HCT116 (cell line): Measurements from ENCODE around the gene AHRR. TPM values are rescaled to one million over a fixed set of nuclear protein-coding genes. Genes with fewer than 3 reads are reported as not detected.

Experiments used
- ATAC-seq: fragments of 200-7000 bp; cut with Tn5 transposase; 2 replicates; pipeline ENCODE4 v1.9.1; 2020; ENCODE audit warnings: mild to moderate bottlenecking, moderate library complexity
- BruUV-seq: library from RNA; stranded (reverse); fragments of 400-500 nt; replicated peaks from 2 replicates; lab custom pipeline; 2021; lab: Mats Ljungman, UMichigan
- CTCF ChIA-PET: fragments of 300-600 bp; sonication (Branson Sonifier 250); formaldehyde crosslinking; loops from one replicate; lab custom pipeline; 2021; ENCODE audit warnings: antibody characterized with exemption; lab: Charles Lee
- POLR2A ChIA-PET: fragments of 300-600, 350-600 bp; sonication (Branson Sonifier 250); formaldehyde crosslinking; loops from one replicate; lab custom pipeline; 2021; ENCODE audit warnings: antibody characterized with exemption; lab: Charles Lee
- RAD21 ChIA-PET, 2 experiments: fragments of 300-600 bp; sonication (Branson Sonifier 250); formaldehyde crosslinking; loops; one replicate each; lab custom pipeline; 2023; ENCODE audit warnings: low total read pairs in 2 of 2; ENCODE audit not compliant: uncharacterized antibody in 2 of 2, unreplicated experiment in 2 of 2, low non-redundant PET in 1 of 2; lab: Charles Lee
- DNase-seq: peaks from one replicate; pipeline ENCODE4 v3.0.0-alpha.2; 2010; ENCODE audit warnings: low read depth, low spot score
- H2AFZ ChIP-seq: fragments of 200-600 bp; shearing (Covaris generic), sonication (generic); 2 replicates; pipeline ENCODE4 v1.6.1; 2017; ENCODE audit warnings: low read depth, mixed run types, mixed read lengths, antibody characterized with exemption, low read length; ENCODE audit not compliant: poor library complexity, severe bottlenecking
- H3K27ac ChIP-seq: 2 replicates; pipeline ENCODE4 v1.5.1; 2012; ENCODE audit warnings: low read depth, low read length
- H3K27me3 ChIP-seq: fragments of 200-600 bp; sonication (generic); 2 replicates; pipeline ENCODE4 v1.6.1; 2016; ENCODE audit warnings: mixed run types, low read length, mixed read lengths; ENCODE audit not compliant: insufficient read depth
- H3K36me3 ChIP-seq, 2 experiments: fragments of 200-500 bp in 1 of 2; fragments of 200-600 bp in 1 of 2; sonication (Bioruptor generic) in 1 of 2; sonication (generic) in 1 of 2; 2 replicates each; pipeline versions ENCODE4 v1.5.1 to v1.6.1; 2014 to 2016; ENCODE audit warnings: low read length in 2 of 2, inconsistent platforms in 1 of 2, mixed read lengths in 1 of 2, mixed run types in 1 of 2; ENCODE audit not compliant: insufficient read depth in 2 of 2, control insufficient read depth in 1 of 2
- H3K4me1 ChIP-seq, 2 experiments: fragments of 200-600 bp in 1 of 2; sonication (generic) in 1 of 2; 2 replicates each; pipeline versions ENCODE4 v1.5.1 to v1.6.1; 2012 to 2017; ENCODE audit warnings: low read length in 2 of 2, inconsistent platforms in 1 of 2, mild to moderate bottlenecking in 1 of 2, mixed read lengths in 1 of 2, mixed run types in 1 of 2, moderate library complexity in 1 of 2; ENCODE audit not compliant: insufficient read depth in 2 of 2, control insufficient read depth in 1 of 2
- H3K4me2 ChIP-seq: fragments of 200-600 bp; sonication (generic); 2 replicates; pipeline ENCODE4 v1.6.1; 2017; ENCODE audit warnings: mixed run types, low read length, mixed read lengths
- H3K4me3 ChIP-seq, 2 experiments: fragments of 200-600 bp in 1 of 2; sonication (generic) in 1 of 2; replicated peaks in 1 of 2; 2 replicates each; pipeline ENCODE4 v1.5.1; 2011 to 2016; ENCODE audit warnings: low read length in 2 of 2, control low read depth in 1 of 2, low read depth in 1 of 2, mild to moderate bottlenecking in 1 of 2, mixed read lengths in 1 of 2, mixed run types in 1 of 2
- H3K79me2 ChIP-seq: fragments of 200-600 bp; sonication (generic); 2 replicates; pipeline ENCODE4 v1.6.1; 2017; ENCODE audit warnings: mild to moderate bottlenecking, mixed run types, low read length, moderate library complexity, mixed read lengths; ENCODE audit not compliant: insufficient read depth
- H3K9ac ChIP-seq: fragments of 200-600 bp; sonication (generic); 2 replicates; pipeline ENCODE4 v1.6.1; 2016; ENCODE audit warnings: low read length, mixed read lengths
- H3K9me2 ChIP-seq: fragments of 200-600 bp; sonication (generic), shearing (Covaris generic); 2 replicates; pipeline ENCODE4 v1.6.1; 2017; ENCODE audit warnings: mixed run types, mild to moderate bottlenecking, moderate library complexity; ENCODE audit not compliant: insufficient read depth
- H3K9me3 ChIP-seq, 2 experiments: fragments of 200-500 bp in 1 of 2; fragments of 200-600 bp in 1 of 2; sonication (Bioruptor generic) in 1 of 2; sonication (generic) in 1 of 2; 2 replicates each; pipeline ENCODE4 v1.6.1; 2014 to 2017; ENCODE audit warnings: low read length in 2 of 2, mixed read lengths in 2 of 2, inconsistent platforms in 1 of 2, low read depth in 1 of 2, mild to moderate bottlenecking in 1 of 2, mixed run types in 1 of 2, moderate library complexity in 1 of 2; ENCODE audit not compliant: control insufficient read depth in 1 of 2, insufficient read depth in 1 of 2
- H4K20me1 ChIP-seq: fragments of 200-600 bp; sonication (generic), shearing (Covaris generic); 2 replicates; pipeline ENCODE4 v1.6.1; 2017; ENCODE audit warnings: mixed run types, mild to moderate bottlenecking, moderate library complexity; ENCODE audit not compliant: insufficient read depth
- CBX3 ChIP-seq: IDR thresholded peaks from 2 replicates; pipeline ENCODE4 v1.6.1; 2012; ENCODE audit warnings: low read depth
- CEBPB ChIP-seq: IDR thresholded peaks from 2 replicates; pipeline ENCODE4 v1.6.1; 2012; ENCODE audit warnings: low read depth
- ELF1 ChIP-seq: IDR thresholded peaks from 2 replicates; pipeline ENCODE4 v1.6.1; 2012; ENCODE audit warnings: low read depth, borderline replicate concordance
- EZH2phosphoT487 ChIP-seq: fragments of 200-600 bp; IDR thresholded peaks from 2 replicates; pipeline ENCODE4 v1.6.1; 2018; ENCODE audit warnings: antibody characterized with exemption, borderline replicate concordance
- JUND ChIP-seq: IDR thresholded peaks from 2 replicates; pipeline ENCODE4 v1.6.1; 2012
- POLR2AphosphoS5 ChIP-seq: IDR thresholded peaks from 2 replicates; pipeline ENCODE4 v1.6.1; 2011; ENCODE audit warnings: mild to moderate bottlenecking, low read depth, low read length, moderate library complexity
- RAD21 ChIP-seq: IDR thresholded peaks from 2 replicates; pipeline ENCODE4 v1.6.1; 2012; ENCODE audit warnings: low read depth, mild to moderate bottlenecking
- SRF ChIP-seq: IDR thresholded peaks from 2 replicates; pipeline ENCODE4 v1.6.1; 2012; ENCODE audit warnings: low read depth
- TCF7L2 ChIP-seq: IDR thresholded peaks from 2 replicates; pipeline ENCODE4 v1.7.0; 2011; ENCODE audit warnings: borderline replicate concordance, inconsistent platforms; ENCODE audit not compliant: insufficient read depth, insufficient read length; ENCODE audit errors: extremely low read depth
- YY1 ChIP-seq: IDR thresholded peaks from 2 replicates; pipeline ENCODE4 v1.6.1; 2011; ENCODE audit warnings: low read length, low read depth, moderate library complexity, mild to moderate bottlenecking; ENCODE audit not compliant: insufficient replicate concordance; ENCODE audit errors: extremely low read depth
- ZFX ChIP-seq: fragments of 450-650 bp; IDR thresholded peaks from 2 replicates; pipeline ENCODE4 v1.6.1; 2017
- ZNF274 ChIP-seq: fragments of 200-500 bp; sonication (Bioruptor generic); IDR thresholded peaks from 2 replicates; pipeline ENCODE4 v1.6.1; 2014; ENCODE audit warnings: mild to moderate bottlenecking, low read depth, low read length, inconsistent platforms
- intact Hi-C: fragments of 100-400 bp; cut with micrococcal nuclease; formaldehyde crosslinking; loops from 2 replicates; pipeline ENCODE4 v1.10.0; 2022
- total RNA-seq: library from RNA; stranded (reverse); gene quantifications from one replicate; pipeline ENCODE4 v1.2.1, GENCODE V29; 2021; ENCODE audit not compliant: unreplicated experiment
- TF ChIP-seq, protein P1 (sequence below): IDR thresholded peaks from 2 replicates; pipeline ENCODE4 v1.6.1; 2012; ENCODE audit warnings: low read depth
- TF ChIP-seq, protein P2 (sequence below): IDR thresholded peaks from 2 replicates; pipeline ENCODE4 v1.6.1; 2011; ENCODE audit warnings: mild to moderate bottlenecking, low read length, moderate library complexity; ENCODE audit not compliant: insufficient replicate concordance; ENCODE audit errors: extremely low read depth

Gene AHRR
- total RNA-seq, 1 experiment from 2014 or later, result 12.7 TPM

DNA sequence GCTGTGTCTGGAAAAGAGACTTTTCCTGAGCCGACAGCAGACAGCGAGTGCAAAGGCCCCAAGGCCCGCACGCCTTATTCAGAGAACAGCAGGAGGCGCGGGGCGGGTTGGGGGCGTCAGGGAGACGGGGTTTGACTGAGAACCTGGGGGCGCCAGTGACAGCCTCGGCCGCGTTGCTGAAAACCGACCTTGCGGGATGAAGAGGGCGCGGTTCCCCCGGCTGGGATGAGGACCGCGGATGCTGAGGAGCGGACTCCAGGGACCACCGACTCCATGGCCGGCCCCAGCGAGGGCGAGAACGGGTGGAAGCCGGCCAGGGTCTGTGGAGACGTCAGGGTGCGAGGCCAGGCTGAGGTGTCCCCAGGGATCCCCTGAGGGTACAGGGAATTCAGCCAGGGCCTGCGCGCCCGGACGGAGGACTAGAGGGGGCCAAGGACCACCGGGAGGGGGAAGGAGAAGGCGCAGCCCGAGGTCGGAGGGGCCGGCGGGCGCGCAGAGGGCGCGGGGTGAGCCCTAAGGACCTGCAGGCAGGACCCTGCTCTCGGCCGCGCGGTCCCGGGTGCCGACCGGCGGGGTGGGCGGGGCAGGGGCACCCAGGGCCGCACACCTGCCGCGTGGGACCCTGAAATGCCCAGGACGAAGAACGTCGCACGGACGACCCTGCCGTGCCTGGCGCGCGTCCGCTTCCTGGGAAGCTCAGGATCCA lies 837 bp upstream of the AHRR start:
- no peak for ATAC-seq

More for the DNA sequence above, 837 bp upstream of the AHRR start:
- Histone ChIP-seq H3K4me2 (peak overlapping the region; percentile 81), H2AFZ (no peak overlapping the region), H3K9me3 (no peaks in the 10 kb centered on the region), H3K9me2 (no peaks in the 10 kb centered on the region), H4K20me1 (no peaks in the 10 kb centered on the region), H3K27ac (no peak overlapping the region; the same call in 1 of the 2 replicates), H3K4me3 (peak overlapping the region; percentile 39 to 60), H3K27me3 (no peaks in the 10 kb centered on the region), H3K9ac (peak overlapping the region; percentile 72), H3K36me3 (no peaks in the 10 kb centered on the region), H3K79me2 (no peaks in the 10 kb centered on the region), H3K4me1 (peaks cover 17 to 58% of the 10 kb centered on the region in 2 experiments)
- no peak for TF ChIP-seq POLR2AphosphoS5
- TF ChIP-seq, protein P1, sequence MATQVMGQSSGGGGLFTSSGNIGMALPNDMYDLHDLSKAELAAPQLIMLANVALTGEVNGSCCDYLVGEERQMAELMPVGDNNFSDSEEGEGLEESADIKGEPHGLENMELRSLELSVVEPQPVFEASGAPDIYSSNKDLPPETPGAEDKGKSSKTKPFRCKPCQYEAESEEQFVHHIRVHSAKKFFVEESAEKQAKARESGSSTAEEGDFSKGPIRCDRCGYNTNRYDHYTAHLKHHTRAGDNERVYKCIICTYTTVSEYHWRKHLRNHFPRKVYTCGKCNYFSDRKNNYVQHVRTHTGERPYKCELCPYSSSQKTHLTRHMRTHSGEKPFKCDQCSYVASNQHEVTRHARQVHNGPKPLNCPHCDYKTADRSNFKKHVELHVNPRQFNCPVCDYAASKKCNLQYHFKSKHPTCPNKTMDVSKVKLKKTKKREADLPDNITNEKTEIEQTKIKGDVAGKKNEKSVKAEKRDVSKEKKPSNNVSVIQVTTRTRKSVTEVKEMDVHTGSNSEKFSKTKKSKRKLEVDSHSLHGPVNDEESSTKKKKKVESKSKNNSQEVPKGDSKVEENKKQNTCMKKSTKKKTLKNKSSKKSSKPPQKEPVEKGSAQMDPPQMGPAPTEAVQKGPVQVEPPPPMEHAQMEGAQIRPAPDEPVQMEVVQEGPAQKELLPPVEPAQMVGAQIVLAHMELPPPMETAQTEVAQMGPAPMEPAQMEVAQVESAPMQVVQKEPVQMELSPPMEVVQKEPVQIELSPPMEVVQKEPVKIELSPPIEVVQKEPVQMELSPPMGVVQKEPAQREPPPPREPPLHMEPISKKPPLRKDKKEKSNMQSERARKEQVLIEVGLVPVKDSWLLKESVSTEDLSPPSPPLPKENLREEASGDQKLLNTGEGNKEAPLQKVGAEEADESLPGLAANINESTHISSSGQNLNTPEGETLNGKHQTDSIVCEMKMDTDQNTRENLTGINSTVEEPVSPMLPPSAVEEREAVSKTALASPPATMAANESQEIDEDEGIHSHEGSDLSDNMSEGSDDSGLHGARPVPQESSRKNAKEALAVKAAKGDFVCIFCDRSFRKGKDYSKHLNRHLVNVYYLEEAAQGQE, result no peak
- no peak for TF ChIP-seq EZH2phosphoT487
- TF ChIP-seq ELF1, result no peak
- no peak for TF ChIP-seq ZFX
- TF ChIP-seq RAD21, result no peak
- TF ChIP-seq ZNF274, result no peak
- TF ChIP-seq JUND, result no peak
- no peak for TF ChIP-seq CBX3
- TF ChIP-seq, protein P2, sequence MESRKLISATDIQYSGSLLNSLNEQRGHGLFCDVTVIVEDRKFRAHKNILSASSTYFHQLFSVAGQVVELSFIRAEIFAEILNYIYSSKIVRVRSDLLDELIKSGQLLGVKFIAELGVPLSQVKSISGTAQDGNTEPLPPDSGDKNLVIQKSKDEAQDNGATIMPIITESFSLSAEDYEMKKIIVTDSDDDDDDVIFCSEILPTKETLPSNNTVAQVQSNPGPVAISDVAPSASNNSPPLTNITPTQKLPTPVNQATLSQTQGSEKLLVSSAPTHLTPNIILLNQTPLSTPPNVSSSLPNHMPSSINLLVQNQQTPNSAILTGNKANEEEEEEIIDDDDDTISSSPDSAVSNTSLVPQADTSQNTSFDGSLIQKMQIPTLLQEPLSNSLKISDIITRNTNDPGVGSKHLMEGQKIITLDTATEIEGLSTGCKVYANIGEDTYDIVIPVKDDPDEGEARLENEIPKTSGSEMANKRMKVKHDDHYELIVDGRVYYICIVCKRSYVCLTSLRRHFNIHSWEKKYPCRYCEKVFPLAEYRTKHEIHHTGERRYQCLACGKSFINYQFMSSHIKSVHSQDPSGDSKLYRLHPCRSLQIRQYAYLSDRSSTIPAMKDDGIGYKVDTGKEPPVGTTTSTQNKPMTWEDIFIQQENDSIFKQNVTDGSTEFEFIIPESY, result no peak
- TF ChIP-seq SRF, result no peak
- no peak for TF ChIP-seq CEBPB
- TF ChIP-seq TCF7L2, result no peak
- no peak for TF ChIP-seq YY1
- DNase-seq, result no peak
- ChIA-PET CTCF (interaction anchor here (2.2 kb wide), 1 partner anchor 17 kb away, joined by 8 read pairs; no protein-coding TSS in a partner anchor), RAD21 (no interaction called here), POLR2A (no interaction called here)
- BruUV-seq, result no TSS peak
- intact Hi-C loops, result no loop called here
